ENCODE measurements around the gene GNG4.

Gene GNG4

DNA sequence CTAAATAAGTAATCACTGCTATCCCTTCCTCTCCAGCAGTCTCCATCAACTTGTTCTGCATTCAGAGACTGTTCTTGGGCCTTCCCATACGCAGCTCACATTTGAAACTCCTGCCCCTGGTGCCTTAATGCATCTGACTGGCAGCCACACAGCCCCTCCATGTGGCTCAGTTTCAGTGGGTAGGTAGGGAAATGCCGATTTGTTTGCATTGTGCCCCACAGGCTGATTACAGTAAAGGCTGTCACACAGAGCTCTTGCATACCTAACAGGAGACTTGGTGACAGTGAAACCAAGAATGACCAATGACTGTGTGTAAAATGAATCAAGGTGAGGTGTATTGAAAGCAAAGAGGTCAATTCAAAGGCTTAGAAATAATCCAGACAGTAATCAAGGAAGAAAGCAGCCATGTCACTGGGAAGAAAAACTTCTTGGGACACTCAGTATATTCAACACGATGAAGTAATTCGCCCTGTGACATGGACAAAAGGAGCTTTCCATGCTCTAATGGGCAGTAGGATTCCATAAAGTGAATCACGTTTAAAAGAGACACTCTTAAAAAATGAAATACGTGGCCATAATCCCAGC is 132.6 kb downstream of the GNG4 start:
- Histone ChIP-seq H3K27ac (no peak overlapping the region), H3K9me3 (ENCODE audit: severe bottlenecking) (no peaks in the 10 kb centered on the region), H3K4me3 (ENCODE audit: low read depth, low read length) (no peak overlapping the region), H3K27me3 (ENCODE audit: insufficient read depth, low read depth, severe bottlenecking) (no peaks in the 10 kb centered on the region), H3K36me3 (no peaks in the 10 kb centered on the region)
- DNase-seq = no peak
- TF ChIP-seq, protein P1, sequence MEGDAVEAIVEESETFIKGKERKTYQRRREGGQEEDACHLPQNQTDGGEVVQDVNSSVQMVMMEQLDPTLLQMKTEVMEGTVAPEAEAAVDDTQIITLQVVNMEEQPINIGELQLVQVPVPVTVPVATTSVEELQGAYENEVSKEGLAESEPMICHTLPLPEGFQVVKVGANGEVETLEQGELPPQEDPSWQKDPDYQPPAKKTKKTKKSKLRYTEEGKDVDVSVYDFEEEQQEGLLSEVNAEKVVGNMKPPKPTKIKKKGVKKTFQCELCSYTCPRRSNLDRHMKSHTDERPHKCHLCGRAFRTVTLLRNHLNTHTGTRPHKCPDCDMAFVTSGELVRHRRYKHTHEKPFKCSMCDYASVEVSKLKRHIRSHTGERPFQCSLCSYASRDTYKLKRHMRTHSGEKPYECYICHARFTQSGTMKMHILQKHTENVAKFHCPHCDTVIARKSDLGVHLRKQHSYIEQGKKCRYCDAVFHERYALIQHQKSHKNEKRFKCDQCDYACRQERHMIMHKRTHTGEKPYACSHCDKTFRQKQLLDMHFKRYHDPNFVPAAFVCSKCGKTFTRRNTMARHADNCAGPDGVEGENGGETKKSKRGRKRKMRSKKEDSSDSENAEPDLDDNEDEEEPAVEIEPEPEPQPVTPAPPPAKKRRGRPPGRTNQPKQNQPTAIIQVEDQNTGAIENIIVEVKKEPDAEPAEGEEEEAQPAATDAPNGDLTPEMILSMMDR (IDR thresholded peaks at IDR 0.05; ENCODE audit: low read depth, low read length) = no peak

DNA sequence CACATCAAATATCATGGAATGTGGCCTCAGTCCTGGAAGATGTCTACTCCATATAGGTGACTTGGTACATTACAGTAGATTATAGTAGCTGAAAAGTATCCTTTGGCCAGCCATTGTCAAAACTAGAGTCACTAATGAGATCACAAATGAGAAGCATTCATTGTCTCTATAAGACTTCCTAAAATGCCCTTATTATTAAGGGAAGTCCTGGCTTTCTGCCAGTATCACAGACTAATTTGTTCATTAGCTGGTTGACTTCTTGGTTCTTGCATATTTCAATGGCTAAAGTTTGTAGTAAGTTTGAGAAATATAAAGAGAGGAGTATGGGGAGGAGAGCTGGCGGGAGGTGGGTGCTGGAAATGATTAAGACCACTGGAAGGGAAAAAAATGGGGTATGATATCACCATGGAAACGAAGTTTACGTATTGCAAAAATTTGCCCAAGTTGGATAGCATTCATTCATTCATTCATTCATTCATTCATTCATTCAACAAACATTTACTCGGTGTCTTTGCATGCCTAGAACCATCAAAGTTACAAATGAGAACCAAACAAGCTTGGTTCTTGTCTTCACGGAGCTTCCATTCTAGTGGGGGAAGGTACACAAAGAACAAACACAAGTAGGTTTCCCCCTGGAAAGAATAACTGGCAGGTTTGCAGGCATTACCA is 133.6 kb downstream of the GNG4 start:
- no peak overlapping the region for H3K4me3 ChIP-seq (ENCODE audit: low read depth, low read length)
- no peaks in the 10 kb centered on the region for H3K27me3 ChIP-seq (ENCODE audit: insufficient read depth, low read depth, severe bottlenecking)
- no peak overlapping the region for H3K27ac ChIP-seq
- no peaks in the 10 kb centered on the region for H3K36me3 ChIP-seq
- DNase-seq = no peak
- H3K9me3 ChIP-seq (ENCODE audit: severe bottlenecking) = no peaks in the 10 kb centered on the region
- TF ChIP-seq, protein P1 (IDR thresholded peaks at IDR 0.05; ENCODE audit: low read depth, low read length) = no peak

DNA sequence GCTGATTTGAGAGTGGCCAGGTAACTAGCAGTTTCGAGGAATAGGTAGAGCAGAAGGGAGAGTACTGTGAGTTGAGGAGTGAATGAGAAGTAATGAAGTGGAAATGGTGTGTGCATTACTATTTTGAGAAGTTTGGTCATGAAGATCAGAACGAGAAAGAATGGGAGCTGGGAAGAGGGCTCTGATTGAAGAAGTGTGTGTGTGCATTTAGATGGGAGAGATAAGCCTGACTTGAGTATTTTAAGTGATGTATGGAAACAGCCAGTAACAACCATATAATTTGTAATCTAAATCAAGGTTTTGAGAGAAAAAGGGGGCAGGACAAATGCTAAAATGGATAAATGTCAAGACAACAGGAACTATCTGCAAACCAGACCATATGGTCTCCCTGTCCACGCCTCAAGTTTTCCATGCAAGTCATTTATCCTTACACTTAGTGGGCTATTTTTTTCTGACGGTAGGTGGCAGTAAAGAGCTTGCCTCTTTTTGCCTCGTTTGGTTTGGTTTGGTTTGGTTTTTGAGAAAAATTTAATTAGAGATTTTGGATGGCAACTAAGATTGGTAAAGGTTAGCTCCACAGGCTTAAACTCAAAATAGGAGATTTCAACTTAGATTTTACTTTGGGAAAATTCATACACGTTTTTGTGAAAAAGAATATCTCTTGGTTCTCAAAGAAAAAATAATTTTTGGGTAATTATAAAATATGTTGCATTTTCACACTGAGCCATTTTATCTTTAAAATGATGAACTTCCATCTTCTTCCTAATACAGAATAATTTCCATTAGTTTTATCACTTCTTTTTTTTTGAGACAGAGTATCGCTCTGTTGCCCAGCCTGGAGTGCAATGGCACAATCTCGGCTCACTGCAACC is 135.9 kb downstream of the GNG4 start:
- H3K36me3 ChIP-seq = no peaks in the 10 kb centered on the region
- H3K27me3 ChIP-seq (ENCODE audit: insufficient read depth, low read depth, severe bottlenecking) = no peaks in the 10 kb centered on the region
- TF ChIP-seq, protein P1 (IDR thresholded peaks at IDR 0.05; ENCODE audit: low read depth, low read length) = peak; percentile 91
- no peaks in the 10 kb centered on the region for H3K9me3 ChIP-seq (ENCODE audit: severe bottlenecking)
- H3K4me3 ChIP-seq (ENCODE audit: low read depth, low read length) = no peak overlapping the region
- peak; percentile 70 for DNase-seq
- no peak overlapping the region for H3K27ac ChIP-seq

DNA sequence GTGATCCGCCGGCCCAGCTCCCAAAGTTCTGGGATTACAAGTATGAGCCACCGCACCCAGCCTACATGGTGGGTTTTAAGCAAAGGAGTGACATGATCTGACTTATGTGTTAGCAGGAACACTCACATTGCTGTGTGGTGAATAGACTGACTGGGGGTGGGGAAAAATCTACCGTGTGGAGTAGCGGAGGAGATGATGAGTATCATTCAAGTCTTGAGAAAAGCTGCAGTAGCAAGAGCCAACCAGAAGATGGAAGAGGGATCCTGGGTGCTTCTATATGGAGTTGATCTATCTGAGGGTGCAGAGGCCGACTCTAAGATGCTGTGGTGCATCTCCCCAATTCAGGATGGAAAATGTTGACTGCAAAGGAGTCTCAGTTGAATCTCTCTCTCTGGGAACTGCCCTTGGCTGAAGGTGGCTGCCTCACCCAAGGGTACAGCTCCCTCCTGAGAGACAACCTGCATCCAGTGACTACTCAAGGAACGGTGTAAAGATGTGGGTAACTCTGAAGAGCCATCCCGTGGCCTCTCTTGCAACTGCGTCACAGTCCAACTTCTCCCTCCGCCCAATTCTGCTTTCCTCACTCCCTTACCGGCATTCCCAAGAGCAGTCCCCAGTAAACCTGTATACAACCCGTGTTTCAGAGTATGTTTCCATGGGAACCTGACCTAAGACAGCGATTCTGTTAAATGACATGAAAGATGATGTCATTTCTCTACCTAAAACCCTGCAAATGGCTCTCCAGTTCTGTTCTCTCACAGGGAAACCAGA is 137.9 kb downstream of the GNG4 start:
- no peak overlapping the region for H3K27ac ChIP-seq
- TF ChIP-seq, protein P1 (IDR thresholded peaks at IDR 0.05; ENCODE audit: low read depth, low read length) = peak; percentile 74
- H3K9me3 ChIP-seq (ENCODE audit: severe bottlenecking) = no peaks in the 10 kb centered on the region
- no peaks in the 10 kb centered on the region for H3K36me3 ChIP-seq
- DNase-seq = peak; percentile 65
- H3K4me3 ChIP-seq (ENCODE audit: low read depth, low read length) = no peak overlapping the region
- no peaks in the 10 kb centered on the region for H3K27me3 ChIP-seq (ENCODE audit: insufficient read depth, low read depth, severe bottlenecking)

DNA sequence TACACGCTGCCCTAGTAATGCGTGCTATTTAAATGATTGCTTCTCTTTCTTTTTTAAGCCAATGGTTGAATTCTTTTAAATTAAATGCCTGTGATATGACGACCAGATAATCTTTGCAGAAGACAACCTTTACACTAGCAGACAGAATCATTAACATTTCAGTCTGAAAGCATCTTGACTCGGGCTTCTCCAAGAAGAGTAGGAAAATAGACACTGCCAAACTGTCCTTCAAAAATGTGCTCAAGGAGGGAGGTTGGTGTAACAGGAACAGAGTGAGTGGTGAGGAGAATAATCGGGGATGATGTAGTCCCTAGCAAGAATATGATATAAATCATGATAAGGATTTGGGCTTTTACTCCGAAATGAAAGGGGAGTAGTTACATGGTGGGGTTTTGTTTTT is 138.8 kb downstream of the GNG4 start:
- Histone ChIP-seq H3K4me3 (ENCODE audit: low read depth, low read length) (no peak overlapping the region), H3K9me3 (ENCODE audit: severe bottlenecking) (no peaks in the 10 kb centered on the region), H3K27me3 (ENCODE audit: insufficient read depth, low read depth, severe bottlenecking) (no peaks in the 10 kb centered on the region), H3K36me3 (no peaks in the 10 kb centered on the region), H3K27ac (no peak overlapping the region)
- TF ChIP-seq, protein P1 (IDR thresholded peaks at IDR 0.05; ENCODE audit: low read depth, low read length) = no peak
- no peak for DNase-seq

All from WERI-Rb-1 (cell line).